ENCODE measurements around the gene NUTM2F.

GRCh38 chr9:94303321-94303720 lies 25.1 kb downstream of the NUTM2F start:
- TF ChIP-seq POLR2AphosphoS5 (IDR thresholded peaks at IDR 0.05), result no peak
- no peak for TF ChIP-seq CTCF (IDR thresholded peaks at IDR 0.05)
- TF ChIP-seq POLR2A (IDR thresholded peaks at IDR 0.05), result no peak
